ENCODE data around the gene COL23A1.
"Not testable (repeated sequence)": the region's sequence is repeated elsewhere in the genome, so short reads cannot be mapped to it uniquely, and the experiment has no call there.

Gene COL23A1

GRCh38 chr5:178277346-178277745 is 312.8 kb downstream of the COL23A1 start:
- no peak for DNase-seq

GRCh38 chr5:178274781-178275537 is 315.2 kb downstream of the COL23A1 start:
- no peak for DNase-seq

- no peak for DNase-seq
Observed at GRCh38 chr5:178273665-178274541, 316.3 kb downstream of the COL23A1 start.

- DNase-seq, result no peak
Observed at GRCh38 chr5:178273041-178273440, 317.2 kb downstream of the COL23A1 start.

GRCh38 chr5:178272591-178272990 is 317.6 kb downstream of the COL23A1 start:
- DNase-seq, result no peak

GRCh38 chr5:178271726-178272479 is 318.3 kb downstream of the COL23A1 start:
- no peak for DNase-seq

GRCh38 chr5:178271231-178271630 is 319.0 kb downstream of the COL23A1 start:
- no peak for DNase-seq

- no peak for DNase-seq
Observed at GRCh38 chr5:178269499-178269898, 320.7 kb downstream of the COL23A1 start.

GRCh38 chr5:178267876-178268275 is 322.3 kb downstream of the COL23A1 start:
- DNase-seq, result no peak

- DNase-seq, result no peak
Observed at GRCh38 chr5:178267245-178267644, 322.9 kb downstream of the COL23A1 start.

- DNase-seq, result no peak
Observed at GRCh38 chr5:178266581-178266980, 323.6 kb downstream of the COL23A1 start.

- DNase-seq, result no peak
Observed at GRCh38 chr5:178265746-178266145, 324.4 kb downstream of the COL23A1 start.

- no peak for DNase-seq
Observed at GRCh38 chr5:178264044-178264443, 326.1 kb downstream of the COL23A1 start.

- no peak for DNase-seq
Observed at GRCh38 chr5:178261666-178262600, 328.3 kb downstream of the COL23A1 start.

- DNase-seq, result no peak
Observed at GRCh38 chr5:178259623-178260536, 330.3 kb downstream of the COL23A1 start.

GRCh38 chr5:178257650-178258049 is 332.5 kb downstream of the COL23A1 start:
- no peak for DNase-seq

- DNase-seq, result no peak
Observed at GRCh38 chr5:178256746-178257145, 333.4 kb downstream of the COL23A1 start.

GRCh38 chr5:178253632-178254031 is 336.6 kb downstream of the COL23A1 start:
- not testable (repeated sequence) for DNase-seq

GRCh38 chr5:178252258-178252657 is 337.9 kb downstream of the COL23A1 start:
- no peak for DNase-seq

- no peak for DNase-seq
Observed at GRCh38 chr5:178250263-178250662, 339.9 kb downstream of the COL23A1 start.
